ENCODE results near the gene URAD. TPM values are rescaled to one million over a fixed set of nuclear protein-coding genes. Genes with fewer than 3 reads are reported as not detected.
A peak's percentile ranks its signal among the peaks of the same experiment; 100 is the strongest.

Gene URAD
- total RNA-seq, 1 experiment from 2014 or later = not detected

DNA sequence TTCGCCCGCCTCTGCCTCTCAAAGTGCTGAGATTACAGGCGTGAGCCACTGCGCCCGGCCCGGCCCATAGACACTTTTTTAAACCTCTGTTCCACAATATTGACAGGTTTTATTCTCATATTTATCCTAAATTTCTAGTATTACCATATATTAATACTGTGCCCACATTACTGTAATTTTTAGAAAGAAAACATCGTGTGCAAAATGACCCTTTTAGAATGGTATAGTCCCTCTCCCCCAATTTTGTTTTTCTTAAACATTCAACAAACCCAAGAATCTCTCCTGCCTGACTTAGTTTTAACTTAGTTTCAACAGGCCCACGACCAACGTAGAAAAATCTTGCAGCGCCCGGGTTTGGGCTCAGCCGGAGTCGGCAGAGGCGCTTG is 28.5 kb downstream of the URAD start:
- H3K79me2 ChIP-seq (ENCODE audit: low read length) = no peaks in the 10 kb centered on the region
- BruUV-seq (replicated peaks) = no TSS peak
- H3K9ac ChIP-seq (ENCODE audit: low read length) = peak overlapping the region; percentile 19; the same call in 1 of the 2 replicates
- H3K4me3 ChIP-seq (ENCODE audit: low read length) = peak overlapping the region; percentile 61
- peak overlapping the region; percentile 84 for H3K4me2 ChIP-seq (ENCODE audit: low read length)
- no peaks in the 10 kb centered on the region for H3F3A ChIP-seq (ENCODE audit: low read length, unreplicated experiment)
- H3K36me3 ChIP-seq (ENCODE audit: low read depth, low read length) = no peaks in the 10 kb centered on the region
- ChIA-PET POLR2A (ENCODE audit: unreplicated experiment) (no interaction called here), CTCF (no interaction called here)
- peak overlapping the region; percentile 67 for H2AFZ ChIP-seq (ENCODE audit: low read length)
- H3K27me3 ChIP-seq (ENCODE audit: low read length) = peaks cover 18% of the 10 kb centered on the region
- no peak for DNase-seq
- no peaks in the 10 kb centered on the region for H4K20me1 ChIP-seq (ENCODE audit: low read length)
- H3K4me1 ChIP-seq (ENCODE audit: insufficient read depth, low read length) = peaks cover 28% of the 10 kb centered on the region
- TF ChIP-seq, protein P1, sequence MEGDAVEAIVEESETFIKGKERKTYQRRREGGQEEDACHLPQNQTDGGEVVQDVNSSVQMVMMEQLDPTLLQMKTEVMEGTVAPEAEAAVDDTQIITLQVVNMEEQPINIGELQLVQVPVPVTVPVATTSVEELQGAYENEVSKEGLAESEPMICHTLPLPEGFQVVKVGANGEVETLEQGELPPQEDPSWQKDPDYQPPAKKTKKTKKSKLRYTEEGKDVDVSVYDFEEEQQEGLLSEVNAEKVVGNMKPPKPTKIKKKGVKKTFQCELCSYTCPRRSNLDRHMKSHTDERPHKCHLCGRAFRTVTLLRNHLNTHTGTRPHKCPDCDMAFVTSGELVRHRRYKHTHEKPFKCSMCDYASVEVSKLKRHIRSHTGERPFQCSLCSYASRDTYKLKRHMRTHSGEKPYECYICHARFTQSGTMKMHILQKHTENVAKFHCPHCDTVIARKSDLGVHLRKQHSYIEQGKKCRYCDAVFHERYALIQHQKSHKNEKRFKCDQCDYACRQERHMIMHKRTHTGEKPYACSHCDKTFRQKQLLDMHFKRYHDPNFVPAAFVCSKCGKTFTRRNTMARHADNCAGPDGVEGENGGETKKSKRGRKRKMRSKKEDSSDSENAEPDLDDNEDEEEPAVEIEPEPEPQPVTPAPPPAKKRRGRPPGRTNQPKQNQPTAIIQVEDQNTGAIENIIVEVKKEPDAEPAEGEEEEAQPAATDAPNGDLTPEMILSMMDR (conservative IDR thresholded peaks at IDR 0.05; ENCODE audit: low read depth, low read length) = no peak
- TF ChIP-seq EZH2 (IDR thresholded peaks at IDR 0.05; ENCODE audit: low read length, unreplicated experiment) (no peak), EZH2phosphoT487 (IDR thresholded peaks at IDR 0.05; ENCODE audit: borderline replicate concordance, low read length) (no peak)
- no peak overlapping the region for H3K27ac ChIP-seq (ENCODE audit: low read length)
- ATAC-seq = no peak
- H3K9me2 ChIP-seq (replicated peaks; ENCODE audit: low read length) = no peaks in the 10 kb centered on the region
- no peaks in the 10 kb centered on the region for H3K9me3 ChIP-seq (ENCODE audit: low read length)
- intact Hi-C loops (cut with micrococcal nuclease) = no loop called here

DNA sequence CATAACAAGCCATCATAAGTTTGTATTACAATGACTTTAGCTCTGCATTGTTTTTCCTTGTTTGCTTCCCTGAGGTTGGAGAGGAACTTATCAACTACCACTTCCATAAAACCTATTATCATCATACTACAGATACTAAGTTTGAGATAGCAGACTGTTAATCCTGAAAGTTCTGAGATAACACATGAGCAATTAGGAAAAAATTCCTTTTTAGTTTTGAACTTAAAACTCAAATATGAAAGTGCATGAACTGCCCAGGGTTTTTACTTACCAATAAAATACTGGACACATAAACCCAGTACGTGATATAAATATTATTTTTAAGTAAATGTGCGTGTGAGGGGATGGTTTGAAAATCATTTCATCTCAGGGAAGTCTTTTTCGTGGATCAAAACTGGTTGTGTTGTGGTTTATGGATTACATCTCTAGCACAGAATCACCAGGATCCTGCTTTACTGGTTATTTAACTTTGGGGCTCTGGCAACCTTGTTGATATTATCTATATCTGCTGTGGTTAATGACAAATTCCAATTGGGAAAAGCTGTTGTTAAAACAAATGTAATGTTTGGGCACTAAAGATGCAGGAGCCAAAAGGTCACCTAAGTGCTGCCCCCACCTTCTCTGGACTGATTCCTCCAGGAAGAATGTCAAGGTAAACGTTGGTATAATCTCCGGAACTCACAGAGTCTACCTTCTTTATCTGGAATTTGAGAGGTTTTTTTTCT is 31.8 kb downstream of the URAD start:
- no peak overlapping the region for H3K4me3 ChIP-seq (ENCODE audit: low read length)
- no peaks in the 10 kb centered on the region for H3K9me3 ChIP-seq (ENCODE audit: low read length)
- H3K9me2 ChIP-seq (replicated peaks; ENCODE audit: low read length) = no peaks in the 10 kb centered on the region
- peak overlapping the region; percentile 59 for H3K27ac ChIP-seq (ENCODE audit: low read length)
- no peak overlapping the region for H2AFZ ChIP-seq (ENCODE audit: low read length)
- ATAC-seq = no peak
- peaks cover 34% of the 10 kb centered on the region for H3K4me1 ChIP-seq (ENCODE audit: insufficient read depth, low read length)
- no peak overlapping the region for H3K9ac ChIP-seq (ENCODE audit: low read length)
- no peaks in the 10 kb centered on the region for H3F3A ChIP-seq (ENCODE audit: low read length, unreplicated experiment)
- H3K79me2 ChIP-seq (ENCODE audit: low read length) = no peaks in the 10 kb centered on the region
- peaks cover 16% of the 10 kb centered on the region for H3K27me3 ChIP-seq (ENCODE audit: low read length)
- TF ChIP-seq EZH2 (IDR thresholded peaks at IDR 0.05; ENCODE audit: low read length, unreplicated experiment) (no peak), EZH2phosphoT487 (IDR thresholded peaks at IDR 0.05; ENCODE audit: borderline replicate concordance, low read length) (no peak)
- TF ChIP-seq, protein P1 (conservative IDR thresholded peaks at IDR 0.05; ENCODE audit: low read depth, low read length) = no peak
- no TSS peak for BruUV-seq (replicated peaks)
- ChIA-PET CTCF (no interaction called here), POLR2A (ENCODE audit: unreplicated experiment) (no interaction called here)
- intact Hi-C loops (cut with micrococcal nuclease) = no loop called here
- peak overlapping the region; percentile 30; the same call in 1 of the 2 replicates for H3K4me2 ChIP-seq (ENCODE audit: low read length)
- no peaks in the 10 kb centered on the region for H3K36me3 ChIP-seq (ENCODE audit: low read depth, low read length)
- no peaks in the 10 kb centered on the region for H4K20me1 ChIP-seq (ENCODE audit: low read length)
- peak; percentile 74 for DNase-seq

DNA sequence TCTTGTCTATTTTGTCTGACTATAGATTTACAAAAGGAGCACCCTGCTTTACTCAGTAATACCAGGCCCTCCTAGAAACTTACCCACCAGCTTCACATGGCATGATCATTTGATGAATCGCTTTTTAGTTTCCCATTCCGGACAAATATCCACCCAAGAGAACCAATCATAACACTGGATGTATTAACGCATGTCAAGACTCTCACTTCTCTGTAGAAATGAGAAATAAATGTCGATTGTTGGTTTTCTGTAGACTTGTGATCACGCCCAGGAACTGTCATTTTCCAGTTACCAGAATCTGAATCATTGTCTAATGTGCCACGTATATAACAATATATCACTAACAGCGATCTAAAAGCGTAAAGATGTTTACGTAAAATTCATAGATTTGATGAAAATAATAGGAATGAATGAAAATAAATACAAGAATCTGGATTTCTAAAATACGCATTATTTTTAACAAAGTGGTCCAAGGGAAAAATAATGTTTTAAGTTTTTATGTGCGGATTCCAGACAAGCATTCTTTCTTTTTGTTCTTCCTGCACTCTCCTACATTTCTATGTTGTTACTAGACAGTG is 33.4 kb downstream of the URAD start:
- TF ChIP-seq EZH2phosphoT487 (IDR thresholded peaks at IDR 0.05; ENCODE audit: borderline replicate concordance, low read length) = no peak
- TF ChIP-seq, protein P1 (conservative IDR thresholded peaks at IDR 0.05; ENCODE audit: low read depth, low read length) = no peak
- no peak for TF ChIP-seq EZH2 (IDR thresholded peaks at IDR 0.05; ENCODE audit: low read length, unreplicated experiment)
- POLR2A ChIA-PET (ENCODE audit: unreplicated experiment) = no interaction called here
- Histone ChIP-seq H3K4me3 (ENCODE audit: low read length) (peak overlapping the region; percentile 74; the same call in 1 of the 2 replicates), H4K20me1 (ENCODE audit: low read length) (no peaks in the 10 kb centered on the region), H2AFZ (ENCODE audit: low read length) (peak overlapping the region; percentile 95; the same call in 1 of the 2 replicates), H3K79me2 (ENCODE audit: low read length) (no peaks in the 10 kb centered on the region), H3K27me3 (ENCODE audit: low read length) (peaks cover 4% of the 10 kb centered on the region; the same call in 1 of the 2 replicates), H3K9me3 (ENCODE audit: low read length) (no peaks in the 10 kb centered on the region), H3K4me1 (ENCODE audit: insufficient read depth, low read length) (peaks cover 22% of the 10 kb centered on the region), H3K4me2 (ENCODE audit: low read length) (peak overlapping the region; percentile 91; the same call in 1 of the 2 replicates), H3F3A (ENCODE audit: low read length, unreplicated experiment) (no peaks in the 10 kb centered on the region), H3K27ac (ENCODE audit: low read length) (no peak overlapping the region), H3K9ac (ENCODE audit: low read length) (no peak overlapping the region), H3K9me2 (replicated peaks; ENCODE audit: low read length) (no peaks in the 10 kb centered on the region), H3K36me3 (ENCODE audit: low read depth, low read length) (no peaks in the 10 kb centered on the region)
- no peak for DNase-seq
- intact Hi-C loops (cut with micrococcal nuclease) = no loop called here
- BruUV-seq (replicated peaks) = TSS peak; percentile 24
- no peak for ATAC-seq
- CTCF ChIA-PET = interaction anchor here (0.5 to 2.3 kb wide), 3 partner anchors 125 to 289 kb away, joined by 3 to 35 read pairs (median 15); no protein-coding TSS in a partner anchor

All from PC-3 (cell line).